K562 (cell line): Measurements from ENCODE around the gene MEGF10. TPM values are rescaled to one million over a fixed set of nuclear protein-coding genes. Genes with fewer than 3 reads are reported as not detected.
A peak's percentile ranks its signal among the peaks of the same experiment; 100 is the strongest.

ENCODE experiments used
- ATAC-seq: fragments of 200-7000 bp; cut with Tn5 transposase; 3 replicates; pipeline ENCODE4 v1.9.1; 2020; ENCODE audit warnings: moderate library complexity
- BruUV-seq: library from RNA; stranded (reverse); fragments of 400-500 nt; replicated peaks from 2 replicates; lab custom pipeline; 2021; lab: Mats Ljungman, UMichigan
- CTCF ChIA-PET: fragments of 300-600 bp; formaldehyde crosslinking; extraction: SDS; loops from one replicate; lab custom pipeline; 2021; ENCODE audit warnings: low intra/inter-chr PET ratio; lab: Yijun Ruan, JAX
- POLR2A ChIA-PET: fragments of 300-600, 350-650 bp; sonication (Branson Sonifier 250); formaldehyde crosslinking; extraction: SDS; loops from one replicate; lab custom pipeline; 2021; ENCODE audit warnings: antibody characterized with exemption, inconsistent platforms; lab: Yijun Ruan, JAX
- DNase-seq, 4 experiments: peaks; one replicate each; pipeline versions ENCODE4 v3.0.0 to v3.0.0-alpha.2; 2011 to 2018; ENCODE audit warnings: low spot score in 3 of 4, mixed read lengths in 3 of 4; ENCODE audit errors: extremely low read depth in 1 of 4
- FAIRE-seq: peaks from 2 replicates; lab custom pipeline; 2011; peaks lifted over from hg19 to GRCh38; lab: Jason Lieb, UNC
- H2AFZ ChIP-seq: 2 replicates; pipeline ENCODE4 v1.6.0; 2011; ENCODE audit warnings: low read depth, low read length, control low read depth, inconsistent platforms
- H3K27ac ChIP-seq: fragments of 200-600 bp; 3 replicates; pipeline ENCODE4 v1.8.0; 2011; ENCODE audit warnings: low read depth, mild to moderate bottlenecking, control low read depth, inconsistent platforms, low read length, moderate library complexity, mixed read lengths; ENCODE audit errors: extremely low read depth
- H3K27me3 ChIP-seq, 2 experiments: fragments of 300-600 bp in 1 of 2; 2 replicates in 1 of 2; 3 replicates in 1 of 2; pipeline versions ENCODE4 v1.6.0 to v1.8.0; 2011; ENCODE audit warnings: inconsistent platforms in 2 of 2, low read length in 2 of 2, mild to moderate bottlenecking in 1 of 2, mixed read lengths in 1 of 2, moderate library complexity in 1 of 2; ENCODE audit not compliant: control insufficient read depth in 2 of 2, insufficient read depth in 2 of 2
- H3K36me3 ChIP-seq: fragments of 300-600 bp; 3 replicates; pipeline ENCODE4 v1.8.0; 2011; ENCODE audit warnings: mild to moderate bottlenecking, low read length, inconsistent platforms; ENCODE audit not compliant: control insufficient read depth, insufficient read depth
- H3K4me1 ChIP-seq, 2 experiments: fragments of 200-600 bp in 1 of 2; replicated peaks in 1 of 2; 2 replicates in 1 of 2; 3 replicates in 1 of 2; pipeline versions ENCODE4 v1.5.1 to v1.8.0; 2011; ENCODE audit warnings: inconsistent platforms in 2 of 2, low read length in 2 of 2, mild to moderate bottlenecking in 1 of 2, mixed read lengths in 1 of 2, moderate library complexity in 1 of 2; ENCODE audit not compliant: control insufficient read depth in 2 of 2, insufficient read depth in 2 of 2
- H3K4me2 ChIP-seq: 2 replicates; pipeline ENCODE4 v1.6.1; 2011; ENCODE audit warnings: low read length, control low read depth, inconsistent platforms, mixed read lengths; ENCODE audit not compliant: insufficient read depth
- H3K4me3 ChIP-seq: fragments of 200-600 bp; sonication (generic), shearing (Covaris generic); 2 replicates; pipeline ENCODE4 v1.5.1; 2016; ENCODE audit warnings: control low read depth, inconsistent platforms
- H3K79me2 ChIP-seq: fragments of 200-600 bp; 3 replicates; pipeline ENCODE4 v1.8.0; 2011; ENCODE audit warnings: low read length, inconsistent platforms; ENCODE audit not compliant: control insufficient read depth, insufficient read depth
- H3K9ac ChIP-seq, 2 experiments: 2 replicates each; pipeline versions ENCODE4 v1.6.0 to v1.6.1; 2011; ENCODE audit warnings: low read depth in 2 of 2, low read length in 2 of 2, control low read depth in 1 of 2, inconsistent platforms in 1 of 2, mild to moderate bottlenecking in 1 of 2, mixed read lengths in 1 of 2; ENCODE audit not compliant: insufficient read depth in 1 of 2
- H3K9me1 ChIP-seq: one replicate; pipeline ENCODE4 v1.6.0; 2011; ENCODE audit warnings: inconsistent platforms, mild to moderate bottlenecking, low read length, moderate library complexity; ENCODE audit not compliant: control insufficient read depth, insufficient read depth
- H3K9me3 ChIP-seq: replicated peaks from 2 replicates; pipeline ENCODE4 v1.5.1; 2011; ENCODE audit warnings: low read depth, low read length, inconsistent platforms; ENCODE audit not compliant: control insufficient read depth, insufficient read depth
- H4K20me1 ChIP-seq: replicated peaks from 2 replicates; pipeline ENCODE4 v1.6.1; 2011; ENCODE audit warnings: low read length, inconsistent platforms, mixed read lengths; ENCODE audit not compliant: control insufficient read depth, insufficient read depth
- BACH1 ChIP-seq: fragments of 200-800 bp; sonication (Bioruptor generic); IDR thresholded peaks from 2 replicates; pipeline ENCODE4 v1.6.1; 2016; ENCODE audit warnings: missing genetic modification characterization, missing compliant biosample characterization
- ERF ChIP-seq: fragments of 450-650 bp; formaldehyde crosslinking; IDR thresholded peaks from 2 replicates; pipeline ENCODE4 v1.4.0; 2020; ENCODE audit warnings: mild to moderate bottlenecking, mixed read lengths
- WGBS: fragments of 100-300 bp; shearing (Covaris generic); methylation state at CpG from one replicate; pipeline ENCODE4 v1.1.6; 2016; ENCODE audit warnings: low coverage, mixed read lengths; ENCODE audit not compliant: insufficient coverage; ENCODE audit errors: missing lambda C conversion rate; 5-methylcytosine and 5-hydroxymethylcytosine counted together
- in situ Hi-C: fragments of 300-500 bp; cut with MboI; formaldehyde crosslinking; loops from 4 replicates; pipeline ENCODE4 v1.15.0; 2018; ENCODE audit warnings: inconsistent platforms, mixed read lengths
- intact Hi-C: fragments of 100-400 bp; cut with micrococcal nuclease; formaldehyde crosslinking; loops from 2 replicates; pipeline ENCODE4 v1.14.2; 2022
- polyA plus RNA-seq, 8 experiments: library from polyadenylated mRNA; depleted of rRNA in 4 of 8; stranded (reverse) in 5 of 8; unstranded in 3 of 8; fragments of >200 nt; fragmentation: Nextera tagmentation in 2 of 8; fragmentation: Illumina TruSeq in 1 of 8; extraction: Ambion mirVana in 2 of 8; extraction: Trizol in 1 of 8; gene quantifications; 2 replicates each; pipeline versions ENCODE4 v1.2.1 to v1.2.3, GENCODE V29; 2011 to 2014; ENCODE audit warnings: inconsistent platforms in 1 of 8, missing spikeins in 1 of 8
- total RNA-seq, 7 experiments: library from RNA; depleted of rRNA in 6 of 7; stranded (reverse); fragments of >200 nt in 6 of 7; fragmentation: Illumina TruSeq in 2 of 7; extraction: Trizol in 2 of 7; gene quantifications; 2 replicates each; pipeline versions ENCODE4 v1.2.1 to v1.2.3, GENCODE V29; 2011 to 2021; ENCODE audit warnings: low replicate concordance in 1 of 7
- TF ChIP-seq, protein P1 (sequence below), 2 experiments: fragments of 450-650 bp in 1 of 2; sonication (generic) in 1 of 2; formaldehyde crosslinking in 1 of 2; IDR thresholded peaks; 2 replicates each; pipeline versions ENCODE4 v1.7.1 to v1.9.0; 2016 to 2022; ENCODE audit warnings: inconsistent platforms in 1 of 2, mild to moderate bottlenecking in 1 of 2, missing genetic modification reagents in 1 of 2

Gene MEGF10
- total and polyA plus RNA-seq, 9 of the 15 experiments (the other 6 are each of a cell fraction or from before 2014, with no cell fraction given), result 0.07 TPM; not detected in 8

GRCh38 chr5:127404190-127404589 is 113.6 kb downstream of the MEGF10 start:
- Histone ChIP-seq H3K36me3 (no peaks in the 10 kb centered on the region), H3K27ac (no peak overlapping the region), H3K9ac (no peak overlapping the region), H3K27me3 (no peaks in the 10 kb centered on the region; a peak in 1 of 5 replicates)
- no peak for FAIRE-seq
- TF ChIP-seq, protein P1, sequence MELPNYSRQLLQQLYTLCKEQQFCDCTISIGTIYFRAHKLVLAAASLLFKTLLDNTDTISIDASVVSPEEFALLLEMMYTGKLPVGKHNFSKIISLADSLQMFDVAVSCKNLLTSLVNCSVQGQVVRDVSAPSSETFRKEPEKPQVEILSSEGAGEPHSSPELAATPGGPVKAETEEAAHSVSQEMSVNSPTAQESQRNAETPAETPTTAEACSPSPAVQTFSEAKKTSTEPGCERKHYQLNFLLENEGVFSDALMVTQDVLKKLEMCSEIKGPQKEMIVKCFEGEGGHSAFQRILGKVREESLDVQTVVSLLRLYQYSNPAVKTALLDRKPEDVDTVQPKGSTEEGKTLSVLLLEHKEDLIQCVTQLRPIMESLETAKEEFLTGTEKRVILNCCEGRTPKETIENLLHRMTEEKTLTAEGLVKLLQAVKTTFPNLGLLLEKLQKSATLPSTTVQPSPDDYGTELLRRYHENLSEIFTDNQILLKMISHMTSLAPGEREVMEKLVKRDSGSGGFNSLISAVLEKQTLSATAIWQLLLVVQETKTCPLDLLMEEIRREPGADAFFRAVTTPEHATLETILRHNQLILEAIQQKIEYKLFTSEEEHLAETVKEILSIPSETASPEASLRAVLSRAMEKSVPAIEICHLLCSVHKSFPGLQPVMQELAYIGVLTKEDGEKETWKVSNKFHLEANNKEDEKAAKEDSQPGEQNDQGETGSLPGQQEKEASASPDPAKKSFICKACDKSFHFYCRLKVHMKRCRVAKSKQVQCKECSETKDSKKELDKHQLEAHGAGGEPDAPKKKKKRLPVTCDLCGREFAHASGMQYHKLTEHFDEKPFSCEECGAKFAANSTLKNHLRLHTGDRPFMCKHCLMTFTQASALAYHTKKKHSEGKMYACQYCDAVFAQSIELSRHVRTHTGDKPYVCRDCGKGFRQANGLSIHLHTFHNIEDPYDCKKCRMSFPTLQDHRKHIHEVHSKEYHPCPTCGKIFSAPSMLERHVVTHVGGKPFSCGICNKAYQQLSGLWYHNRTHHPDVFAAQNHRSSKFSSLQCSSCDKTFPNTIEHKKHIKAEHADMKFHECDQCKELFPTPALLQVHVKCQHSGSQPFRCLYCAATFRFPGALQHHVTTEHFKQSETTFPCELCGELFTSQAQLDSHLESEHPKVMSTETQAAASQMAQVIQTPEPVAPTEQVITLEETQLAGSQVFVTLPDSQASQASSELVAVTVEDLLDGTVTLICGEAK (IDR thresholded peaks at IDR 0.05), result peak; percentile 66
- TF ChIP-seq, protein P1 (CRISPR knock-in tag; IDR thresholded peaks at IDR 0.05), result no peak
- TF ChIP-seq BACH1 (no peak), ERF (no peak)
- TF ChIP-seq, all 486 proteins: peak for 1
- ChIA-PET CTCF (no interaction called here), POLR2A (interaction anchor here (0.6 kb wide), 1 partner anchor 113 kb away, joined by 3 read pairs; the partner anchor contains the start of gene PRRC1)
- H3K4me1 ChIP-seq, result no peaks in the 10 kb centered on the region
- H2AFZ ChIP-seq, result no peak overlapping the region
- DNase-seq (no peak), ATAC-seq (no peak)
- H3K4me3 ChIP-seq, result no peak overlapping the region
- H3K9me3 ChIP-seq, result no peaks in the 10 kb centered on the region
- no peaks in the 10 kb centered on the region for H3K9me1 ChIP-seq
- H4K20me1 ChIP-seq, result no peaks in the 10 kb centered on the region
- H3K79me2 ChIP-seq, result no peaks in the 10 kb centered on the region
- H3K4me2 ChIP-seq, result no peak overlapping the region
- intact Hi-C loops (no loop called here), in situ Hi-C loops (no loop called here)
- WGBS, result 5% methylated on average over 3 of the region's 3 CpGs
- no TSS peak for BruUV-seq
